Fibroblast of mammary gland (primary cell): Measurements from ENCODE around the gene SLC6A12.
"Not testable (repeated sequence)": the region's sequence is repeated elsewhere in the genome, so short reads cannot be mapped to it uniquely, and the experiment has no call there.

Experiments
- DNase-seq: peaks from one replicate; pipeline ENCODE4 v3.0.0-alpha.2; 2010; ENCODE audit warnings: low read depth
- H3K4me3 ChIP-seq: 2 replicates; pipeline ENCODE4 v1.5.1; 2011; ENCODE audit warnings: low read depth, mild to moderate bottlenecking, low read length, moderate library complexity; ENCODE audit not compliant: control insufficient read depth
- TF ChIP-seq, protein P1 (sequence below): conservative IDR thresholded peaks from 2 replicates; pipeline ENCODE4 v1.5.1; 2011; ENCODE audit warnings: low read depth, low read length, inconsistent platforms; ENCODE audit not compliant: control insufficient read depth, insufficient read depth

SLC6A12 gene

DNA sequence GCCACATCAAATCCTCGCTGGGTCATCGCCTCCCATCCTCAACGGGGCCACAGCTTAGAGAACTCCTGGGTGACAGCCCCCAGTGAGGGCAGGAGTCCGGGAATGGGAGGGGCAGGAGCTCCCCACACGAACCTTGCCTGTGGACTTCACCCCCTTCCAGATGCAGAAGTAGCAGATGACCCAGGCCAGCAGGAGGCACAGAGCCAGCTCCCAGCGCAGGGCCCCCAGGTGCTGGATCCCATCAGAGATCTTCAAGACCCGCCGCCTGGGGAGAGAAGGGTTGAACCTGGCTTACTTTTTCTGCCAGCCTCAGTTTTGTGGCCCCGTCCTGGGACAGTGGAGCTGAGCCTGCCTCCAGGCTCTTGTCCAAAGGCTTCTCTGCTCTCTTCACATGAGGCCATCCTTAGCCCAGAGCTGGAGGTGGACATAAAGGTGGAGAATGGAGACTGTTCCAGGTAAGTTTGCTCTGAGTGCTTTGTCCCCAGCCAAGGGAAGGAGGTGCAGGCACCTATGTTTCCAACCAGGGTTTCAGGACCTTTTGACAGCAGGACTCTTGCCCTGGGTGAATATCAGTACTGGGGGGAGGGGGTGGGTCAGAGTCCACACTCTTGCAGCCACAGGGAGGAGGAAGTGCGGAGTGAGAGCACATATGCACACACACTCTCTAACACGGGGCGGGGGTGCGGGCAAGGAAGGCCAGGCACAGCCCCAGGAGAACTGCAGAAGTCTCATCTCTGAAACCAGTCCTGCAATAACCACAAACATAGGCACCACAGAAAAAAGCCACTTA lies 23.3 kb upstream of the SLC6A12 start:
- no peak overlapping the region for H3K4me3 ChIP-seq
- DNase-seq = no peak
- TF ChIP-seq, protein P1, sequence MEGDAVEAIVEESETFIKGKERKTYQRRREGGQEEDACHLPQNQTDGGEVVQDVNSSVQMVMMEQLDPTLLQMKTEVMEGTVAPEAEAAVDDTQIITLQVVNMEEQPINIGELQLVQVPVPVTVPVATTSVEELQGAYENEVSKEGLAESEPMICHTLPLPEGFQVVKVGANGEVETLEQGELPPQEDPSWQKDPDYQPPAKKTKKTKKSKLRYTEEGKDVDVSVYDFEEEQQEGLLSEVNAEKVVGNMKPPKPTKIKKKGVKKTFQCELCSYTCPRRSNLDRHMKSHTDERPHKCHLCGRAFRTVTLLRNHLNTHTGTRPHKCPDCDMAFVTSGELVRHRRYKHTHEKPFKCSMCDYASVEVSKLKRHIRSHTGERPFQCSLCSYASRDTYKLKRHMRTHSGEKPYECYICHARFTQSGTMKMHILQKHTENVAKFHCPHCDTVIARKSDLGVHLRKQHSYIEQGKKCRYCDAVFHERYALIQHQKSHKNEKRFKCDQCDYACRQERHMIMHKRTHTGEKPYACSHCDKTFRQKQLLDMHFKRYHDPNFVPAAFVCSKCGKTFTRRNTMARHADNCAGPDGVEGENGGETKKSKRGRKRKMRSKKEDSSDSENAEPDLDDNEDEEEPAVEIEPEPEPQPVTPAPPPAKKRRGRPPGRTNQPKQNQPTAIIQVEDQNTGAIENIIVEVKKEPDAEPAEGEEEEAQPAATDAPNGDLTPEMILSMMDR = no peak

DNA sequence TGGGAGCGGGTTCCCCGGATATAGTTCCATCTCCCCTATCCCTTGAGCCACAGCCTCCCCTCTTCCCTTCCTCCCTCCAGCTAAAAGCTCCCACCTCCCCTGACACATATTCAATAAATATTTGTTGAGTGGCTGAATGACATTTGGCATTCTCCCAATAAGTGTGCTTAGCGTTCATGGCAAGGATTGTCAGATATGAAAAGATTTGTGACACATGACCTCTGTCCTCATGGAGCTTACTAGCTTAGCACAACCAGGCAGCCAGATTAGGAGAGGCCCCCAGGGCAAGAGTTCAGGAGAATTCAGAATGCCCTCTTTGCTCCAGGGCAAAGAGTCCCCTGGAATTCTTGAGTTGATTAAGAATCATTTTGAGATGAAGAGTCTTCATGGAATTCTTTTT lies 22.5 kb upstream of the SLC6A12 start:
- TF ChIP-seq, protein P1 = no peak
- DNase-seq = no peak
- H3K4me3 ChIP-seq = no peak overlapping the region

DNA sequence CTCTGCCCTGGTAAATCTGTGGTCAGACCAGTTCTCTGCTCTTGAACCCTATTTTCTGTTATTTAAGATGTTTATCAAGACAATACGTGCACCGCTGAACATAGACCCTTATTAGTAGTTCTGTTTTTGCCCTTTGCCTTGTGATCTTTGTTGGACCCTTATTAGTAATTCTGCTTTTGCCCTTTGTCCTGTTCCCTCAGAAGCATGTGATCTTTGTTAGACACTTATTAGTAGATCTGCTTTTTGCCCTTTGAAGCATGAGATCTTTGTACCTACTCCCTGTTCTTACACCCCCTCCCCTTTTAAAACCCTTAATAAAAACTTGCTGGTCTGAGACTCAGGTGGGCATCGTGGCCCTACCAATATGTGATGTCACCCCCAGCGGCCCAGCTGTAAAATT lies 22.0 kb upstream of the SLC6A12 start:
- not testable (repeated sequence) for H3K4me3 ChIP-seq, DNase-seq

DNA sequence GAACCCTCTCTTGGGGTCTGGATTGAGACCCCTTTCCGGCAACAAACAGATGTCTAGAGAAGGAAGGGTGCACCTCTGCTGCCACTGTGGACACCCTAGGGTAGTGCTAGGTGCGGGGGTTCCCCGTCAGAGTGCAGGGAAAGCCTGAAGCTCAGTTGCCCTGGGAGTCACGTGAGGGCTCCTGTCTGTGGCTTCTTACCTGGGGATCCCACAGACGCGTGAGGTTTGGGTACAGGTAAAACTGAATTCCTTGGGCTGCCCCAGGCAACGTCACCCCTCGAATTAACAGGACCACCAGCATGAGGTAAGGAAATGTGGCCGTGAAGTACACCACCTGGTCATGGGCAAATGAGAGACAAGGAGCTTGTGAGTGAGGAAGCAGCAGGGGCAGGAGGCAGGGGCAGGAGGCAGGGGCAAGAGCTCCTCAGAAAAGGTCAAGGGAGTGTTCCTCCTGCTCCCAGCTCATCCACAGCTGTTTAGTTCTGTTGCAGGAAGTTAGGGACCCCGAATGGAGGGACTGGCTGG lies 21.0 kb upstream of the SLC6A12 start:
- TF ChIP-seq, protein P1 = no peak
- H3K4me3 ChIP-seq = no peak overlapping the region
- no peak for DNase-seq

DNA sequence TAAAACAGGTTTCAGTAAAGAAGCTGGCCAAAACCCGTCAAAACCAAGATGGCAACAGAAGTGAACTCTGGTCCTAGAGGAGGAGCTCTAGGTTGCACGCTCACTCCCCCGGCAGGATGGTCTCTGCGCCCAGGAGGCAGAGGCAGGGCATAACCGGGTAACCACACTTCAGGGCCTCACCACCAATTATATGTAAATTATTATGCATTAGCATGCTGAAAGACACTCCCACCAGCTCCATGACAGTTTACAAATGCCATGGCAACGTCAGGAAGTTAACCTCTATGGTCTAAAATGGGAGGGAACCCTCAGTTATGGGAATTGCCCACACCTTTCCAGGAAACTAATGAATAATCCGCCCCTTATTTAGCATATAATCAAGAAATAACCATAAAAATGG lies 20.1 kb upstream of the SLC6A12 start:
- no peak overlapping the region for H3K4me3 ChIP-seq
- no peak for DNase-seq
- TF ChIP-seq, protein P1 = no peak

DNA sequence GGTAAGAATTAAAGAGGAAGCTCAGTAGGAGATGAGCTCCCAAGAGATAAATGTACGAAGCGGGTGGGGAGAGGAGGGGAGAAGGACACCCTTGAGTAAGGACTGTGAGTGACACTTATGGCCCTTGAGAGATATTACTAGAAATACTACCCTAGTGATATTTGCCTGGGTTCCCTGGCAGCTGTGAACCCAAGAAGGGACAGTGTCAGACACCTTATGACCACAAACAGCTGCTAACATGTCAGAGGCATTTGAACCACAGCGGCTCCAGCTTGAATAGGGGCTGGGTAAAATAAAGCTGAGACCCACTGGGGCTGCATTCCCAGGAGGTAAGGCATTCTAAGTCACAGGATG lies 19.6 kb upstream of the SLC6A12 start:
- no peak for DNase-seq
- TF ChIP-seq, protein P1 = no peak
- H3K4me3 ChIP-seq = no peak overlapping the region

DNA sequence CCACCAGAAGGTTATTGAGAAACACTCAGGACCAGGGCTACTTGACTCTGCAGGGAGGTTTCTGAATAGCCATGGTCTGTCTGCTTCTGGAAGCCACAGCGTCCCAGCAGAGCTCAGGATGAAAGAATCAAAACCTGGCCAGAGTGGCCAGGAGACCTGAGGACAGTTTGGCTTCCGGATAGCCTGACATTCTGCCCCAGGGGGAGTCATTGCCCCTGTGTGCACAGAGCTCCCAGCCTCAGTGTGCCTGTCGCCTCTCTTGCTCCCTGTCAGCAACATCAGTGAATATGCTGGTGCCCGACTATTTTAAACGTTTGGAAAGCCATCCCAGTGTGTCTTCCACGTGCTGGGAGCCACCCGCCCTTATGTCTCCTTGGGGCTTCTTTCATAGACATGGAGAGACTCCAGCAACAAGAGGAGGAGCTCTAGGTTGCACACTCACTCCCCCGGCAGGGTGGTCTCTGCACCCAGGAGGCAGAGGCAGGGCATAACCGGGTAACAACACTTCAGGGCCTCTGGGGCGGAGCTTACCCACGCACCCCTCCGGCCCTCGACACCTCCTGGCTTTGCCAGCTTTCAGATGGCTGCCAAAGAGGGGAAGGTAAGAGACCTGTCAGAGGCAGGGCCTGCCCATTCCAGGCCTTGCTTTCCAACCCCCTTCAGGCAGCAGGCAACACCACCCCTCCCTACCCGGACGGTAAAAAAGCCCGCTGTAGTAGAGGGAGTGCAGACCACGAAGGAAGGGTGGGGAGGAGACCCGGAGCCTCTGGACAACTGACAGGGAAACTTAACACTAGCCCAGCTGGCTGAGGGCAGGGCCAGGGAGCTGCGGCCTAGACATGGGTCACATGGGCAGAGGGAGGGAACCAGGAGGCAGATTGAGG lies 19.0 kb upstream of the SLC6A12 start:
- DNase-seq = no peak
- H3K4me3 ChIP-seq = no peak overlapping the region
- TF ChIP-seq, protein P1 = no peak
